K562 (cell line): Measurements from ENCODE around the gene SLC25A26.

ENCODE experiments used
- BACH1 ChIP-seq: fragments of 200-800 bp; sonication (Bioruptor generic); IDR thresholded peaks from 2 replicates; pipeline ENCODE4 v1.6.1; 2016; ENCODE audit warnings: missing genetic modification characterization, missing compliant biosample characterization
- CHCHD3 ChIP-seq: fragments of 250-450 bp; sonication (Bioruptor Pico); IDR thresholded peaks from 2 replicates; pipeline ENCODE4 v2.1.2; 2022; ENCODE audit warnings: mild to moderate bottlenecking
- CHD2 ChIP-seq: IDR thresholded peaks from 2 replicates; pipeline ENCODE4 v1.6.1; 2011; ENCODE audit warnings: low read depth, low read length
- CTCF ChIP-seq, 3 experiments: IDR thresholded peaks in 2 of 3; conservative IDR thresholded peaks in 1 of 3; 2 replicates each; pipeline ENCODE4 v1.5.1; 2011 to 2012; ENCODE audit warnings: low read length in 3 of 3, mild to moderate bottlenecking in 3 of 3, control low read depth in 2 of 3, improper control_type of control experiment in 1 of 3, inconsistent platforms in 1 of 3, low read depth in 1 of 3, mixed read lengths in 1 of 3, moderate library complexity in 1 of 3; ENCODE audit not compliant: insufficient read depth in 2 of 3
- EZH2 ChIP-seq: IDR thresholded peaks from 2 replicates; pipeline ENCODE4 v1.6.1; 2012; ENCODE audit warnings: low read depth, mild to moderate bottlenecking, inconsistent platforms, low read length, borderline replicate concordance
- FOS ChIP-seq: IDR thresholded peaks from 3 replicates; pipeline ENCODE4 v1.6.1; 2011; ENCODE audit not compliant: insufficient read length; ENCODE audit errors: extremely low read depth
- JUND ChIP-seq, 2 experiments: IDR thresholded peaks; 2 replicates in 1 of 2; 3 replicates in 1 of 2; pipeline ENCODE4 v1.6.1; 2011; ENCODE audit warnings: borderline replicate concordance in 2 of 2, low read depth in 2 of 2, low read length in 2 of 2, improper control_type of control experiment in 1 of 2, missing biosample characterization in 1 of 2, missing genetic modification characterization in 1 of 2, missing genetic modification reagents in 1 of 2
- NFIC ChIP-seq: fragments of 450-650 bp; IDR thresholded peaks from 2 replicates; pipeline ENCODE4 v1.6.1; 2017; ENCODE audit warnings: mild to moderate bottlenecking, inconsistent platforms
- POLR2A ChIP-seq: fragments of 450-650 bp; conservative IDR thresholded peaks from 2 replicates; pipeline ENCODE4 v1.6.1; 2016
- YY1 ChIP-seq, 3 experiments: IDR thresholded peaks; 2 replicates each; pipeline ENCODE4 v1.6.1; 2011; ENCODE audit warnings: low read length in 2 of 3, mild to moderate bottlenecking in 2 of 3, moderate library complexity in 2 of 3, borderline replicate concordance in 1 of 3, control low read depth in 1 of 3, low read depth in 1 of 3; ENCODE audit not compliant: insufficient read depth in 3 of 3, insufficient replicate concordance in 2 of 3, control insufficient read depth in 1 of 3, insufficient read length in 1 of 3; ENCODE audit errors: extremely low read depth in 1 of 3
- ZFX ChIP-seq: sonication (generic); formaldehyde crosslinking; IDR thresholded peaks from 2 replicates; pipeline ENCODE4 v1.8.0; 2022; ENCODE audit warnings: mild to moderate bottlenecking, missing genetic modification reagents, moderate library complexity
- ZNF239 ChIP-seq: fragments of 250-450 bp; sonication (Bioruptor Pico); IDR thresholded peaks from 2 replicates; pipeline ENCODE4 v1.4.0; 2020; ENCODE audit warnings: mild to moderate bottlenecking

DNA sequence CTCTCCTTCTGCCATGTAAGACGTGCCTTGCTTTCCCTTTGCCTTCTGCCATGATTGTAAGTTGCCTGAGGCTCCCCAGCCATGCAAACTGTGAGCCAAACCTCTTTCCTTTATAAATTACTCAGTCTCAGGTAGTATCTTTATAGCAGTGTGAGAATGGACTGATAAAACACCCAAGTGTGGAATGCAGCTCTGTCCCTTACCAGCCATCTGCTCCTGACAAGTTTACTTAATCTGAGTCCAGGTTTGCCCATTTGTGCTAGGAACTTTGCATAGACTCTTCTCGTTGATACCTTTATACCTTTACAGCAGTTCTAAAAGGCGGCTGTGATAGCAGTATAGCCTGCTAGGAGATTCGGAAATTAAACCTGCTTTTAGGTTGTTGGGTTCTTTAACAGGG, 48.1 kb downstream of the SLC25A26 start:
- TF ChIP-seq CTCF (IDR thresholded peaks at IDR 0.05 in 2 of 3, conservative IDR thresholded peaks at IDR 0.05 in 1 of 3; ENCODE audit: insufficient read depth in 2 of 3, low read depth in 1 of 3, low read length in 3 of 3) (no peak), FOS (no peak), CHCHD3 (no peak), JUND (IDR thresholded peaks at IDR 0.05; ENCODE audit: borderline replicate concordance, low read depth, low read length) (no peak), JUND (tag; IDR thresholded peaks at IDR 0.05; ENCODE audit: borderline replicate concordance, low read depth, low read length) (no peak), BACH1 (tag) (no peak), ZFX (CRISPR knock-in tag) (no peak), NFIC (no peak), YY1 (IDR thresholded peaks at IDR 0.05; ENCODE audit: borderline replicate concordance in 1 of 3, control insufficient read depth in 1 of 3, extremely low read depth in 1 of 3, insufficient read depth in 3 of 3, insufficient read length in 1 of 3, insufficient replicate concordance in 2 of 3, low read depth in 1 of 3, low read length in 2 of 3) (no peak), CHD2 (no peak), EZH2 (no peak), POLR2A (no peak), ZNF239 (no peak)
